HG02642 (cell line): ENCODE results near the gene IL13RA2.

Source experiments
- ATAC-seq: cut with Tn5 transposase; IDR thresholded peaks from one replicate; pipeline ENCODE4 v1.9.1; 2021; ENCODE audit warnings: mild to moderate bottlenecking; ENCODE audit not compliant: unreplicated experiment, poor library complexity

IL13RA2 gene, protein sequence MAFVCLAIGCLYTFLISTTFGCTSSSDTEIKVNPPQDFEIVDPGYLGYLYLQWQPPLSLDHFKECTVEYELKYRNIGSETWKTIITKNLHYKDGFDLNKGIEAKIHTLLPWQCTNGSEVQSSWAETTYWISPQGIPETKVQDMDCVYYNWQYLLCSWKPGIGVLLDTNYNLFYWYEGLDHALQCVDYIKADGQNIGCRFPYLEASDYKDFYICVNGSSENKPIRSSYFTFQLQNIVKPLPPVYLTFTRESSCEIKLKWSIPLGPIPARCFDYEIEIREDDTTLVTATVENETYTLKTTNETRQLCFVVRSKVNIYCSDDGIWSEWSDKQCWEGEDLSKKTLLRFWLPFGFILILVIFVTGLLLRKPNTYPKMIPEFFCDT

DNA sequence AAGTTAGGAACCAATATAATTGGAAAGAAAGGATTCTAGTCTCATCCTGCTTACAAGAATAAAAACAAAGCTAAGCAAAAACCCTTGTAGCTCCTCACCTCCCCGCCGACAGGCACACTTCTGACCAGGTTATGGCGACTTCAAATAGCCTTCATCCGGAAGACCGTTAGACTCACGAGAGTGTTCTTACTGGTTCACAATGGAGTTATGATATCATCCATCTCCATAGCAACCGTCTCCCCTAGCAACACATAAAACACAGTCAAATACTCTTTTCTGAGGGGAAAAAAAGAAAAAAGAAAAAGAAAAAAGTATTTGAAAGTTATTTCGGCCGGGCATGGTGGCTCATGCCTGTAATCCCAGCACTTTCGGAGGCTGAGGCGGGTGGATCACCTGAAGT, at the start of gene IL13RA2:
IL13RA2 (minus strand) TSS at position 162 of the 400 bp plus-strand sequence. CDS start 347 bp downstream, outside the sequence.
- ATAC-seq, result no peak

DNA sequence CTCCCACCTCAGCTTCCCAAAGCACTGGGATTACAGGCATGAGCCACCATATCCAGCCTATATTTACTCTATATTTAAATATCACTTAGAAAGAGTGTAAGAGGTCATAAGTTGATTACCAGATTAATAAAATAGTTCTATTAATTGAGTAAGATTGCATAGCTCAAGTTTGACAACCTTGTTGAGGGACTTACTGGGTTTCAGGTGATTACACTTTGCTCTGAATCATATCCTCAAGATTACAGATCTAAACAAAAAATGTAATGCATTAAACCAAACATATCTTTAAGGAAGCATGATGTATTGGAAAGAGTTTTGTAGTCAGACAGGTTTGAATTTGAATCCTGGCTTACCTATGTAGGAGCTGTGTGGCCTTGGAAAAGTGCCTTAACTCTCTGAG, 47.9 kb upstream of the IL13RA2 start:
- no peak for ATAC-seq

DNA sequence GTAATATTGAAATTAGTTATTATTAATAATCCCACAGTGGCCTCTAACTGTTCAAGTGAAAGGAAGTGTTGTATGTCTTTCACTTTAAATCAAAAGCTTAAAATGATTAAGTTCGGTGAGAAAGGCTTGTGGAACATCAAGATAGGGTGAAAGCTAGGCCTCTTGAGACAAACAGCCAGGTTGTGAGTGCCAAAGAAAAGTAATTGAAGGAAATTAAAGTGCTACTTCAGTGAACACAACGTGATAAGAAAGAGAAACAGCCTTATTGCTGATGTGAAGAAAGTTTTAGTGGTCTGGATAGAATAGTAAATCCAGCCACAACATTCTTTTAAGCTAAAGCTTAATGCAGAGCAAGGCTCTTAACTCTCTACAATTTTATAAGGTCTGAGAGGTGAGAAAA, 42.6 kb upstream of the IL13RA2 start:
- ATAC-seq, result no peak

DNA sequence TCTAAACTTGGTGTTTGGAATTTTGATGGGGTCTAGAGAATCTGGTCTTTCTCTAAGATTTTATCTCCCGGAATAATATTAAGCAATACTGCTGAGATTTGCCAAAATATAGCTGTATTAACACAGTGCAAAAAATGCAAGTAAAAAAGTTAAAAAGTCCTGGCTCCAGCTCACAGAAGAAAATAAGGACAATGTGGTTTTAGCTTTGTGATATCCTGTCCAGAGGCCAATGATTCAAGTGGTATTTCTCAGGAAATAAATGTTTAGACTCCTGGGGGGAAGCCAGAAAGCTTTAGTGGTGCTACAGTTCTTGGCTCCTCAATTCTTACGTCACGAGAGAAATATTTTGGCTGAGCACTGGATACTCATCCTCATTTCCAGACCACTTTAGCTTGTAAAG, 40.9 kb upstream of the IL13RA2 start:
- ATAC-seq, result no peak

DNA sequence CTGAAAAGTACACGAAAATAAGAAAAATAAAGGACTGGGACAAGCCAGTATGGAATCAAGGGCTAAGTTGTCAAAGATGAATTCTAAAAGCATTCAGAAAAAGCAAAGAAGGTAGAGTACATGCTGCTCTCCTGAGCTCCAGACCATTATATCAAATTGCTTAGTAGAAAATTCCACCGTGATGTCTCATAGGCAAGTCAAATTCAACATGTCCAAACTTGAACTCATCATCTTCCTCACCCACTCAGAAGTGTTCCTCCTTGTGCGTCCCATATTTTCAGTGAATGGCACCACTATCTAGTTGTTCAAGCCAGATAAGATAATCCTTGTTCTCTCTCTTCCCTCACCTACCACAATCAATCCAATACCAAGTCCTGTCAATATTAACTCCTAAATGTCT, 37.5 kb upstream of the IL13RA2 start:
- no peak for ATAC-seq

DNA sequence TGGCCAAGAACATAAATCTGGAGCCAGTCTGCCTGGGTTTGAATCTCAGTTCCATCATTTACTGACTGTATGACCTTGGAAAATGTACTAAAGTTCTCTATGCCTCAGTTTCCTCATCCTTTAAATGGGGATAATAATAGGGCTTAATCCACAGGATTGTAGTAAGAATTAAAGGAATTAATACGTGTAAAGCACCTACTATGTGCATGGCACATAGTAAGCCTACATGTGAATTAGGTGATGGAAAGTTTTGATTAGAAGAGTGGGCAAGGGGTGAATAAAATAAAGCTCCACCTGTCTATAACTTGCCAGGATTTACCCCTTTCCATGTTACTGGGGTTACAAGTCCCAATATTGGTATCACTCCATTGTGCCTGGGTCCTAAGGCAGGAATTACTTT, 35.8 kb upstream of the IL13RA2 start:
- no peak for ATAC-seq

DNA sequence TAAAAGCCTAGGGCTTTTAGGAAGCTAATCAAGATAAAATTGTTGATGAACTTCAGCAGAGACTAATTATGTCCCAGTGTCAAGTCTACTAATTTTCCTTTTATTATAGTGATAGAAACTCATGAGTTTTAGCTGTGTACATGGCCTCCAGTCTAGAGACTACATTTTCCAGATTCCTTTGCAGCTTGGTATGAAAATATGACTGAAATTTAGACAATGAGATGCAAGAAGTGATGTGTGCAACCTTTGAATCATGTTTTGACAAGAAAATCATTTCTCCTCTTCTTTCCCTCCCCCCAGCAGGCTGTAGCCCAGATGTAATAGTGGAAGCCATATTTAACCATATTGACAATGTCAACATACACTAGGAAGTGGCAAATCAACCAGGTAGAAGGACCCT, 30.3 kb upstream of the IL13RA2 start:
- no peak for ATAC-seq

DNA sequence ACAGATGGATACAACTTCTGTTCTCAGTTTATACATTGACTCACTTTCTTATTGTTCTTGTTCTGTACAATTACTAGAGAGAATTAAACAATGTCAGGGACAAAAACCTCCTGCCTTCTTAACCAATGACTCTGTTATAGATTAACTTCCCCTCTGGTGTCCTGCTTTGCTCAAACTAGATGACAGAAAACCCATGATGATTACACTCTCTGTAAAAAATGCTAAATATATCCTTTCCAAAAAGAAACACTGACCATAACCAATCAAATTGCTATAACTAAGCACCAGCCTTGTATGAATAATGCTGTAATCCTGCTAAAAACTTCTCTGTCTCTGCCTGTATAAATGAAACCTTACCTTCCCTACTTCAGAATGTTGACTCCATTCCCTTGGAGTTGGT, 29.8 kb upstream of the IL13RA2 start:
- ATAC-seq, result no peak

DNA sequence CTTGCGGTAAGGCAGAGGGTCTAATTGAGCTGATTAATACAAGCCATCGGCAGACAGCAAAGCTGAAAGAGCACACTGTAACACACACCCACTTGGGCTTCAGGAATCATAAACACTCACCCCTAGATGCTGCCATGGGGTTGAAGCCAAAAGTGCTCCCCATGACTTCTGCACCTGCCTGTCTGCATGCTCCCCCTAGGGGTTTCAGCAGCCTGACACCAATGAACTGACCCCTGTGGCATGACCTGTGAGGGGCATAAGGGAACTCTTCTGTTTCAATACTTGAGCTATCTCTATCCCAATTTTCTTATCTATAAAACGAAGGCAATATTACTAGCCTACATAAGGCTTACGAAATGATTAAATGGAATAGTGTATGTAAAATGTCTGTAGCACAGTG, 23.0 kb upstream of the IL13RA2 start:
- no peak for ATAC-seq

DNA sequence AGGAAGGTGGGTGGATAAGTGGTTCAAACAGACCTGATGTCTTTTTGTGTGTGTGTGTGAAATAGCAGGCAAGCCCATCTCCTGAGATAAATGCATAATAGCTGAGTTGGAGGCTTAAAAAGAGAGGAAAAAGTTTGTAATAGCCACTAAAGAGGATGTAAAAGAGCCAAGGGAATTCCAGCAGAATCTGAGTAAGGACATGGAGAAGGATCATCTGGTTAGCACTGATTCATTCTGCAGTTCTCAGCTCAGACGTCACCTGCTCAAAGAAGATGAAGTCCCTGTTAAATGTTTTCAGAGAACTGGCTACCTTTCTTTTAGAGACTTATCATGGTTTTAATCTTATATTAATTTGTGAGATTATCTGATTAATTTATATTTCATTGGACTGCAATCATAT, 21.0 kb upstream of the IL13RA2 start:
- ATAC-seq, result no peak

DNA sequence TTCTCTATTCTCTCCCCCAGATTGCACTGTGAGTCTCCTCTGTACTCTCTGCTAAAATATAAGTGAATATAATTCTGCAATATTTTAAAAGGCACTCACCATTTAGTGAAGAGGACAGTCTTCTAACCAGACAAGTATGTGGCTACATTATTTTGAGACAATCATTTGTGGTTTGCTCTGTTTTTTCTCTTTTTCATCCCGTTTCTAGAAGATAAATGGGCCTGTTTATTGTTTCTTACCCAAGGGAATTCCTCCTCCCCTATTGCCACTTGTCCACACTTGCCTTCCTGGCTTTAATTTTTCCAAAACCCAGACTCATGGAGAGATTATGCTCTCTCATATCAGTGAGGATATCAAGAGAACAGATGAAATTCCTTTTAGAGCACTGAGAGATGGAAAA, 18.6 kb upstream of the IL13RA2 start:
- ATAC-seq, result no peak

DNA sequence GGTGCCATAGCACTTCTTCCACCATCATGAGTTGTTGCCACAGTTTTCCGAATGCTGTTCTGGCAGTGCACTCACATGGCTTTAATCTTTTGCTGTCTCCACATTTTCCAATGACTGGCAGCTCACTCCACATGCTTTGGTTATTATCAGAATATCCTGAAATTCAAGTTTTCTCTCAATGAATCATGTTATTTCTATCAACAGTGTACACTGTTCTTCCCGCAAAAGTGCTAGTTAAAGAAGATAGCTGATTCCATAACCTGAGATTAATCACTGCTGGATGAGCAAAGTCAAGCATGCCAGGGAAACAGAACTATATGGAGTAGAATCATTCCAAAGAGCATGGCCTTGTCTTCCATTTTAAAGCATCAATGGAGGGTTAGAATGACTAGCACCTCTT, 14.6 kb upstream of the IL13RA2 start:
- no peak for ATAC-seq

DNA sequence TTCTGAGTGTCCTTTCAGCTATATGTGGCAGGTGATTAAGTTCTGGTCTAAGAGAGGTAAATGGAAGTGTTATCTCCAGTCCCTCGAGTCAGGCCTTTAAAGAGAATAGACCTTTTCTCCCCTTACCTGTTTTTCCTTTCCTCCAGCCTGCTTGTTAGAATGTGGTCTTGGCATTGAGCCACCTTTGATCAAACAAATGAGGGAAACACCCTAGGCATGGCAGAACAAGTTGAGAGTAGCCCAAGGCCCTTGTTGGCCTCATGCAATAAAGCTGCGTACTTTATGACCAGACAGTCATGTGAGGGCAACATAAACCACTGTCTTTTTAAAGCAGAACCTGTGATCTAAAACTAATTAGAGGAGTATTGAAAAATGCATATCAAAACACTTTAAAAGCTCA, 13.2 kb upstream of the IL13RA2 start:
- ATAC-seq, result no peak

DNA sequence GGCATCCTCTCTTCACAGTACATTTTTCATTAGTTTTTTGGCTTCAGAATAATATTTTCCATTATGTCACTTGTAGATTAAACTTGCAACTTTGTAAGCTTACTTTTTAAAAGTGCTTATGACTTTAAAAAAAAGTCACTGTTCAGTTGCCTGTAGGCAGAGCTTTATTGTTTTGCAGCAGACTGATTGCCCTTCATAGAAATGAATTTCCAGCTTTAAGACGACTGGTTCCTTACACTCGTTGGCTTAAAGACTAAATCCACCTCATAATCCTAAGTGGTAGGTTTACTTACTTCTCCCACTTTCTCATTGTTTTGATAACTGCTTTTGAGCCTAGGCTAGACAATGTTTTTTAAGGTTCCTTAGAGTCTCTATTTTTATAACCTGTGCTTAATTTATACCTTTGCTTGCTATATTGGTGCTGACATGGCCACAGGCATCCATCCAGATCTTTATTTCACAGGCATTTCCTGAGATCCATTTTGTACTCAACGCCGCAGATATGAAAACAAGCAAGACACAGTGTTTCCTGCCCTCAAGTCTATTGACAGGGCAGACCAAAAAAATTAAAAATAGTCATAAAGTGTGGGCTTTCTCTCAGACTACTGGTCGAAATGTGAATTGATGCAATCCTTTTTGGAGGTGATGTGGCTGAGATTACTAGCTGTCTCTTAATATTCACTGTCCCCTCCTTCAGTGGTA, 12.6 kb upstream of the IL13RA2 start:
- no peak for ATAC-seq

DNA sequence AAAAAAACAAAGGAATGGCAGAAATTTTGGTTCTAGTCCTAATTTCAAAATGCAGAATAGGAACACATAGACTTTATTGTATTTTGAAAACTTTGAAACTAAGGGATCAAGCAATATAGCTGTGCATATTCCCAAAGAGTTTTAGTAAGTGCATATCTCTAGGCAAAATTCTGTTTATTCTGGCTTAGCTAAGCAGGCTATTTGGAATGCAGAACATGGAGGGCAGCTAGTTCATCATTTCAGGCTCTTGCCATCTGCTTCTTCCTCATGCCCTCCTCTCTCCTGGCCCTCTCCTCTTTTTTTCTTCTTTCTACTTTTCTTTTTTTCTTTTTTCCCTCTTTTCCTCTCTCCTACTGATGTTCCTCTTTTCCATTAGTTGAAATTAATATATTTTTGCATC, 12.0 kb upstream of the IL13RA2 start:
- no peak for ATAC-seq

DNA sequence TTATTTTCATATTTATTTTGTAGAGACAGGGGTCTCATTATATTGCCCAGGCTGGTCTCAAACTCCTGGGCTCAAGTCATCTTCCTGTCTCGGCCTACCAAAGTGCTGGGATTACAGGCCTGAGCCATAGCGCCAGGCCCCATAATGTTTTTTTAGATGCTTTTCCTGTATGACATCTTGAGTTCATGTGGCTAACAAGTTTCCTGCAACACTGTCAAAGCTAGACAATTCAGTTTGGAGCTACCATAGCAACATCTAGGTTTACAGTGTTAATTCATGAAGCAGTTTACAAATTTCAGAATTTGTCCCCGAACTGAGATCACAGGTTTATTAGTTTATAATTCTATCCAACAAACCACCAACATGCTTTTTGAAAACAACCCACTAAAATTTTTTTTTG, 6.4 kb upstream of the IL13RA2 start:
- no peak for ATAC-seq

DNA sequence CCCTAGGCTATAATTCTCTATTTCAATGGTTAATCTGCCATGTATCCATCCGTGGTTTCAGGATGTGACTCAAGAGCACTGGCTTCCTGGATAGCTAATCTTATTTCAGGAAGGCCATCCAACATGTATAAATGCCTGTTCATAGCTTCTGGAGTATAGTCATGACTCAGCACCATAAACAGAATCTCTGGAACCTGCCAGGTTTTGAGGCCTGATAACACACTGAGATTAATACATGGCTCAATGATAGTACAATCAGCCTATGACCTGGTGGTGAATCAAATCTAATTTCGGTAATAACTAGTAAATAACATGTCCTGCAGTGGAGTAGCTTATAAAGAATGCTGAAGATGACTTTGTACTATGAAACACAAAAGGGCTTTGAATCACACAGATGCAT, 5.7 kb upstream of the IL13RA2 start:
- ATAC-seq, result no peak

DNA sequence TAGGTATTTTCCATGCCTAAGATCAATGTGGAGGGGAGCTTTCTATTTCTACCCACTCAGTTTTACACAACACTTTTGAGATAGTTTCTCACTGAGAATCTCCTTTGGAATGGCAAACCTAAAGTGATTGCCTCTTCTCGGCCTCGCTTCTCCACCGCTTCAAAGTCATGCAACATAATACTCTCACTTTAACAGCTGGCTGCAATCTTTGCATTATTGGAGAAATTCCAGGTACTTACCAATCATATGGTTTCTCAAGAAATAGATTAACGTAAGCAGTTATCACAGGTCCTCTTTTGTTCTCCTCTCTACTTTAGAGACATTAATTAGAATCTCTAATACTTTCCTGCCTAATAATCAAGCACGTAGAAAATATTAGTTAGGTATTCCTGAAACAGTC, 3.7 kb upstream of the IL13RA2 start:
- ATAC-seq, result no peak

DNA sequence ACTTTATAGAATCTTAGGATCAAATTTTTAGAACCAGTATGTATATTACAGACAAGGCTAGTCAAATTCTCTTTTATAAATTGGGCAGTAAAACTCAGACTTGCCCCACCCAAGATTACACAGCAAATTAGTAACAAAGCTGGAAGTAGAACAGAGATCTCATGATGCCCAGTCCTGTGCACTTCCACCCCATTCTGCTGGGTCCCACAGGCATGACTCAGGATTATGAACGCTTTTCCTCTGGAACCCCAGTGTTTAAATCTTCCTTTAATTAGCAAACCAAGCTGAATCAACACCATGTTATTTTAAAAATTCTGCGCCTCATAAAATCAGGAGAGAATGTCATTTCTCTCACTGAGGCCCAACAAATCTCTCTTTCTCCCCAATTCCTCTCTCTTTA, 1.5 kb upstream of the IL13RA2 start:
- ATAC-seq, result no peak

DNA sequence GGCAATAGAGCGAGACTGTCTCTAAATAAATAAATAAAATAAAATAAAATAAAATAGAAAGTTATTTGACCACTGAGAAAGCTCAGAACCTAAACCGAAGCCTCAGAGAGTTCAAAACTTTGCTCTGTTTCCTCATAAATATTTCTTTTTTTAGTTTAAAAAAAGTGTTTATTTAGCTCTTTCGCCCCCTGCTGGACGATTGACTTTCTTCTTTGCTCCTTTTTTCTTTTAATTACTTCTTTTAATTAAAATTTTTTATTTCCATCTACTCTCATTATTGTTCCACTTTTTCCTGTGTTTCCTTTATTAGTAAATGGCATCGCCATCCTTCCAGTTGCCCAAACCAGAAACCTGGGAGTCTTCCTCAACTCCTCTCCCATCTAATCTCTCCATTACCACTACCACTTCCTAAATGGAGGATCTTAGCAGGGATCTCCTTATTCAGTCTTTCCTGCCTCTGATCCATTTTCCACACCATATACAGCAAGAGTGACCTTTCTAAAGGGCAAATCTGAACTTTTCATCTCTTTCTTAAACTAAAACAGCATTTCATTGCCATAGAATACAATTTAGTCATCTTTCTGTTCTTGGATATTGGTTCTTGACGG, 728 bp upstream of the IL13RA2 start:
- no peak for ATAC-seq

DNA sequence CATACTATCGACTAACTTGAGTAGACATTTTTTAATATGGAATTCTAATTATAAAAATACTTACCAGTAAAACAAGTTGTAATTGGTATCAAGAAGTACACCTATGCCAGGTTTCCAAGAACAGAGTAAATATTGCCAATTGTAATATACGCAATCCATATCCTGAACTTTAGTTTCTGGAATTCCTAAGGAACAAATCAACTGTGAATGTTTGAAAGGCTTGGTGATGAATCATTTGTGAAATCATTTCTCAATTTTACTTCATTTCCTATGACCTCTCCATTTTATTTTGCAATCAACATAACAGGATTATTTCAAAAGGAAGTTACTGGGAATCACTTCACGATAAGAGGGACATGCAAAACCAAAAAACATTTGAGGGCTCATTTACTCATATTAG, 3.7 kb downstream of the IL13RA2 start:
- ATAC-seq, result no peak

DNA sequence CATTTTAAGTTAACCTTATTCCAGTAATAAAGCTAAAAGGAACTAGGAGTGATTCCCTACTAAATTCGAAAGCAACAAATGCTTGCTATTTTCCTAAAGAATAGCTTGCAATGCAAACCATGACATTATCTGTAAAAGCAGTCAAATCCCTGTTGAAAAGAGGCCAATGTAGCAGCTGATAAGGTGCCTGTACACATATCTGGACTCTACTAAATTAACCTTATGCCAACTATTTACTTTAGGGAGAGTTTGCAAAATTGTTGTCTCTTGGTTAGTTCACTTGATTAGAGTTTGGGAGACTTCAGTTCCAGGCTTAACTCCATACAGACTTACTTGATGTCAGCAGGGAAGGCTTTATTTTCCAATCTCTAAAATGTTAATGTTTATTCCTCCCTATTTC, 6.0 kb downstream of the IL13RA2 start:
- ATAC-seq, result no peak
